GM08714 (cell line): ENCODE data around the gene WDR64.
"Not testable (repeated sequence)": the region's sequence is repeated elsewhere in the genome, so short reads cannot be mapped to it uniquely, and the experiment has no call there.

Experiments
- H3K4me3 ChIP-seq: fragments of 200-500 bp; sonication (Bioruptor generic); 2 replicates; pipeline ENCODE4 v1.5.1; 2014; ENCODE audit warnings: mild to moderate bottlenecking, low read length, inconsistent platforms
- ZNF274 ChIP-seq: IDR thresholded peaks from 2 replicates; pipeline ENCODE4 v1.6.1; 2012; ENCODE audit warnings: mild to moderate bottlenecking, low read depth, low read length

WDR64 gene

DNA sequence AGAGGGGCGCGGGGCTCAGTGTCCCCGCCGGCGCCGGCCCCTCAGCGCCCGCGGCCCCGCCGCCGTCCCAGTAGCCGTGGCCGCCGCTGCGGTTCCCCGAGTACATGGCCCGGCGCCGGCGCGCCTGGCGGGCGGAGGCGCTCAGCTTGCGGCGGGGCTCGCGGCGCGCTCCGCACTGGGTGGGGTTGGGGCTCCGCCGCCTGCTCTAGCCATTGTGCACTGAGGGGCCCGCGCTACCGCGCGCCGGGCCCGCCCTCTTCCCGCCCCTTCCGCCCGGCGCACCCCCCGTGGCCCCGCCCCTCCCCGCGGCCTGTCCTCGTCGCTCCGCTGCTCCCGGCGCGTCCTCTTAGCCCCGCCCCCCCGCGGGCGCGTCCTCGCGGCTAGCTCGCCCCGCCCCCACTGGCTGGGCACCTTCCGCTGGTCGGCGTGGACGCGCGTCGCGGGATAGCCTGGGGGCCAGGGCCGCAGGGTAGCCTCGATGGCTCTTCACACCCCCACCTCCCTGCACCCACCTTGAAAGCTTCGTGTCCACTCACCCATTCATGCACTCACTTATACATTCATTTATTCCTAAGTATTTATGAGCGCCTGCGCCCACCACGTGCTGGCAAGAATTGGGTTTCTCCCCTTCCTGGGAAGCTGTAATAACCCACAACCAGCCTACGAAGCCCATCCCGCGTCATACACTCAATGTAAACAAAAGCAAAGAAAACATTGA lies 11.8 kb upstream of the WDR64 start, which contains the start of the genes CHML and OPN3:
TSS of gene CHML (minus strand) at position 221 of the 718 bp plus-strand sequence. CDS start 4,603 bp downstream, outside the sequence.
TSS of gene OPN3 (minus strand) at position 221 of the 718 bp plus-strand sequence. CDS start at position 106, 115 bp downstream.
- peak within 1 kb of the TSS; percentile 87 for H3K4me3 ChIP-seq
- no peak for TF ChIP-seq ZNF274

- peak overlapping the region; percentile 61; the same call in 1 of the 2 replicates for H3K4me3 ChIP-seq
- TF ChIP-seq ZNF274 = no peak
These were observed 11.0 kb upstream of the WDR64 start for GRCh38 chr1:241640867-241641622.

DNA sequence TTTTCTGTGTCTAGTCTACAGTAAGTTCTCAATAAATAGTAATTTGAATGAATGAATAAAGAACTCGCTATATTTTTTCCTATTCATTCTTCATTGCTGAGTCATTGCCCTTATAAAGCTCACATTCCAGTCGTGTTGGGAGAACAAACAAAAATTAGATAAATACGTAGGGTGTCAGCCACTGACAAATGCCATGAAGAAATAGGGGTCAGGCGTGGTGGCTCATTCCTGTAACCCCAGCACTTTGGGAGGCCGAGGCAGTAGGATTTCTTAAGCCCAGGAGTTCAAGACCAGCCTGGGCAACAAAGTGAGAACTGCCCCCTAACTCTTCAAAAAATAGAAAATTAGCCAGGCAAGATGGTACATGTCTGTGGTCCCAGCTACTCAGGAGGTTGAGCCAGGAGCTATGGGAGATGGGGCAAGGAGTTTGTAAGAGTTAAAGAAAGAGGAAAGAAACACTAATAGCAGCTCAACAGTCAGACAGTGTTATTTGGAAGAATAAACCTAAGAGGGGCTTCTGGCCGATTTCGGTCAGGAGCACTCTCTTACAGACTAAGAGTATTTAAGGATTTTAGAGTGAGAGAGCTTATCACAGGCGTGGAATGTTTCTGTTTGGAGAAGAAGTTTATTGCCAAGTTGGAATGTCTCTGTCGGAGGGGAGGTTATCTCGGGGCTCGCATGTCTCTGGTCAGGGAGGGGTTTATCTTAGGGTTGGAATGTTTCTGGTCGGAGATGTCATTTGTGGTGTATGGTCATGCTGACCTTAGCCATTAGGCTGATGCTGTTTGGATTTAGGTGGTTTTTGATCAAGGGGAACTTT lies 10.1 kb upstream of the WDR64 start:
- no peak overlapping the region for H3K4me3 ChIP-seq
- no peak for TF ChIP-seq ZNF274

DNA sequence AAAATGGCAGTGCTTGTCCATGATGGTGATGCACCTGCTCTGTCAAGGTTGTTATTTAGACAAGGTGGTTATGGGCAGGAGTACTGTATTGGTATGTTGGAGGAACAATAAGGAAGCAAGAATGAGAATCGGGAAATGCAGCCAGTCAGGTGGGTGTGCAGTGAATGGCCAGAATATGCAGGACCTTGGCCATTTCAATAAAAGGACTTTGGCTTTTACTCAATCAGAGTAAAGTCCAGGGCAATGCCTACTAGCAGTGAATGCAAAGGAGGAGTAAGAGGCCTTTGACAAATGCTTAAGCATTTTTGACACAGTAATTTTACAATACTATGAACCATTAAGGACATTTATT lies 9.5 kb upstream of the WDR64 start:
- no peak overlapping the region for H3K4me3 ChIP-seq
- no peak for TF ChIP-seq ZNF274

DNA sequence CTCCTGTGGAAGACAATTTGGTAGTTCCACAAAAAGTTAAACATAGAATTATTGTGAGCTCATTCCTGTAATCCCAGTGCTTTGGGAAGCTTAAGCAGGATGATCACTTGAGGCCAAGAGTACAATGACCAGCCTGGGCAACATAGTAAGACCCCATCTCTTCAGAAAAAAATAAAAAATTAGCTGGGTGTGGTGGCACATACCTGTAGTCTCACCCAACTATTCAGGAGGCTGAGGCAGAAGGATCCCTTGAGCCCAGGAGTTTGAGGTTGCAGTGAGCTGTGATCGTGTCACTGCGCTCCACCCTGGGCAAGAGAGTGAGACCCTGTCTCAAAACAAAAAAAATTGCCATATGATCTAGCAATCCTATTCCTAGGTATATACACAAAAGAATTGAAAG lies 7.8 kb upstream of the WDR64 start:
- H3K4me3 ChIP-seq = no peak overlapping the region
- no peak for TF ChIP-seq ZNF274

DNA sequence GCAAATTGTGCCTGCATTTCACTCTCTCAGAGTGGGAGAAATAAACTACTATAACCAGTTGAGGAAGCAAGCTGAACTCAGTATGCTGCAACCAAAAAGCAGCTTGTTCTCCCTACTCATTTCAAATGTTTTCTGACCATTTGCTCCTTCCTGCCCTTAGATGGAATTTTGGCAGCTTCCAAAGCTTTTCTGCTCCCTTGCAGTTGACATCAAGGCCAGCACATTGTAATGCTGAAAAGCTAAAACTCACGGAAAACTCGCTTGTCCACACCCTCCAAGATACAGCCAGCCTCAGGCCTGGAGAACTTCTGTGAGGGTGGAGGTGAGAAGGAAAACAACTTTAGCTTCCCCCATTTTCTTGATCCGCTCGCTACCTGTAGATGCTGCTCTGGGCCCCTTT lies 6.9 kb upstream of the WDR64 start:
- H3K4me3 ChIP-seq = no peak overlapping the region
- no peak for TF ChIP-seq ZNF274

DNA sequence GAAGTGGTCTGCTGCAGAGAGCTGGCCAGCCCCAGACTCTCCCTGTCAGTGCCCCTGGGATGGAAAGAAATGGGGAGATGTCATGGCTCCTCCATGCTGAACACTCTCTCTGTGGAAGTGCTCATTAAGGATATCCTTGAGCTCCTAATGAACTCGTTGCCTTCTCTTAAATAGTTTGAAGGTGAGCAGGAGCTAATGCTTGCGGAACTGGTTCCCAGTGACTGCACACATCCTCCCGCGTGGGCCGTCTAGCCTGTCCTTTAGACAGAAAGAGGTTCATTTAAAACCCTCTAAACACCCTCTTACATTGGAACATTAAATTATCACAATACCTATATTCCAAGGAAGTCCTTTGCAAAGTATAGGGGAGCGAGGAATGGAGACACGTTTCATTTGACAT lies 5.9 kb upstream of the WDR64 start:
- no peak for TF ChIP-seq ZNF274
- H3K4me3 ChIP-seq = no peak overlapping the region

GRCh38 chr1:241647658-241648057 lies 4.4 kb upstream of the WDR64 start:
- no peak for TF ChIP-seq ZNF274
- no peak overlapping the region for H3K4me3 ChIP-seq

DNA sequence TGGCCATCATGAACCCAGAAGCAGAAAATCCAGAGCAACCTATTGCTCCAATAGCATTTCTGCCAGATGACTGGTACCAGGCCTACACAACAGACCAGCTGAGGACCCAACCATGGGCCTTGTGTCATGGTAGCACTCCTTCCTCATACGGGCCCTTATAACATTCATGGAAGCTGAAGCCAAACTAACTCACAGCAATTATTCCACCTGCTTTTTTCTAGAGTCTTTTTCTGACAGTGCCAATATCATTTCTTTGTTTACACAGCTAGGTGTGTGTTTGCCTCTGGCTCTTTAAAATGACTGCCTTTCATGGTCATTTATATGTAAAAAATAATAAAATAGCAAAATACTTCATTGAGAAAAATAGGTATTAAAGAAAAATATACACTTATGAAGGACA lies 3.9 kb upstream of the WDR64 start:
- H3K4me3 ChIP-seq = no peak overlapping the region
- no peak for TF ChIP-seq ZNF274

GRCh38 chr1:241654019-241654418 lies 1.9 kb downstream of the WDR64 start:
- no peak for TF ChIP-seq ZNF274

DNA sequence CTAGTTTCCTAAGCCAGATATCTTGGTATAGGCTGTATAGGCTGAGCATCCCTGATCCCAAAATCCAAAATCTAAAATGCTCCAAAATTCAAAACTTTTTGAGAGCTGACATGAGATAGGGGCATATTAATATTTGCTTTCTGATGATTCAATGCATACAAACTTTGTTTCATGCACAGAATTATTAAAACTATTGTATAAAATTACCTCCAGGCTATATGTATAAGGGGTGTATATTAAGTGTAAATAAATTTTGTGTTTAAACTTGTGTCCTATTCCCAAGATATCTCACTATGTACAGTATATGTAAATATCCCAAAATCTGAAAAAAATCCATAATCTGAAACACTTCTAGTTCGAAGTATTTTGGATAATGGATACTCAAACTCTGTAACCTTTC lies 2.6 kb downstream of the WDR64 start:
- no peak for TF ChIP-seq ZNF274
- H3K4me3 ChIP-seq = no peak overlapping the region

More at GRCh38 chr1:241654019-241654418, 1.9 kb downstream of the WDR64 start:
- no peak overlapping the region for H3K4me3 ChIP-seq

- no peak for TF ChIP-seq ZNF274
- H3K4me3 ChIP-seq = no peak overlapping the region
These were observed 6.2 kb downstream of the WDR64 start for GRCh38 chr1:241658081-241658793.

DNA sequence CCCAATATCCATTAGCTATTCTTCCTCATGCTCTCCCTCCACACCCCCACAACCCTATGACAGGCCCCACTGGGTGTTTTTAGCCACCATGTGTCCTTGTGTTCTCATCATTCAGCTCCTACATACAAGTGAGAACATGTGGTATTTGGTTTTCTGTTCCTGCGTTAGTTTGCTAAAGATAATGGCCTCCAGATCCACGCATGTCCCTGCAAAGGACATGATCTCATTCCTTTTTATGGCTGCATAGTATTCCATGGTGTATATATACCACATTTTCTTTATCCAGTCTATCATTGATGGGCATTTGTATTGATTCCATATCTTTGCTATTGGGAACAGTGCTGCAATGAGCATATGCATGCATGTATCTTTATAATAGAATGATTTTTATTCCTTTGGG lies 6.9 kb downstream of the WDR64 start:
- H3K4me3 ChIP-seq = not testable (repeated sequence)

DNA sequence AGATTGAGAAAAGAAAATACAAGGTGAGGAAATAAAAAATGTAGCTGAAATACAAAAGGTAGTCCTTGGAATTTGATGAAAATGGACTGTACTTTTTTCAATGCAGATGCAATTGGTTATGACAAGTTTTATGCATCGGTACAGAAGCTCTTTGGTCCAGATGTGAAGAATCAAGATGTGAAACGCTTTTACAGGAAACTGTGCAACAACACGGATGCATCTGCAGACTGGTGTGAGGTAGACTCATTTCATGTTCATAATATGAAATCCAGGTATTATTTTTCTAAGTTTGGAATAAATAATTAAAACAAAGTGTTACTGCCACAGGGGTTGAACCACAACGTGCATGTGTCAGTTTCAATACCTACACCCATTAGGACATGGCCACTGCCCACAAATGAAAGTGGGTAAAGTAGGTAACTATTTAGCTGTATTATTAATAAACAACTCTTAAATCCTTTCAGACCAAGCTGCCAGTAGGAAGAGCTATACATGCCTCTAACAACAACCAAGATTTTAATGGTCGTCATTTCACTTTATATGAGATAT lies 8.4 kb downstream of the WDR64 start:
- no peak overlapping the region for H3K4me3 ChIP-seq
- no peak for TF ChIP-seq ZNF274

- H3K4me3 ChIP-seq = no peak overlapping the region
- TF ChIP-seq ZNF274 = no peak
These were observed 14.3 kb downstream of the WDR64 start for GRCh38 chr1:241666419-241666818.
